Right kidney (tissue), 9 donors: ENCODE results near the gene ABHD4.
"Not testable (repeated sequence)": the region's sequence is repeated elsewhere in the genome, so short reads cannot be mapped to it uniquely, and the experiment has no call there.

Experiments used
- DNase-seq: peaks from one replicate; pipeline ENCODE4 v3.0.0-alpha.2; 2016
- long read RNA-seq, 8 donors: transcript quantifications; one replicate each; lab custom pipeline, GENCODE V29; 2026

ABHD4 gene, protein sequence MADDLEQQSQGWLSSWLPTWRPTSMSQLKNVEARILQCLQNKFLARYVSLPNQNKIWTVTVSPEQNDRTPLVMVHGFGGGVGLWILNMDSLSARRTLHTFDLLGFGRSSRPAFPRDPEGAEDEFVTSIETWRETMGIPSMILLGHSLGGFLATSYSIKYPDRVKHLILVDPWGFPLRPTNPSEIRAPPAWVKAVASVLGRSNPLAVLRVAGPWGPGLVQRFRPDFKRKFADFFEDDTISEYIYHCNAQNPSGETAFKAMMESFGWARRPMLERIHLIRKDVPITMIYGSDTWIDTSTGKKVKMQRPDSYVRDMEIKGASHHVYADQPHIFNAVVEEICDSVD
- long read RNA-seq, donor 1, transcript ABHD4-203 (7 exons, 3,366 nt) = major isoform, 13 of 14 reads
- long read RNA-seq, donor 1, partial matches to known transcripts = 0 of 14 reads
- long read RNA-seq, donor 1, other reads (novel, unspliced or antisense) = 0 of 14 reads
- long read RNA-seq, donor 2, partial matches to known transcripts = 0 of 5 reads
- long read RNA-seq, donor 2, other reads (novel, unspliced or antisense) = 0 of 5 reads
- long read RNA-seq, donor 3, transcript ABHD4-203 (7 exons, 3,366 nt) = major isoform, 11 of 12 reads
- long read RNA-seq, donor 3, partial matches to known transcripts = 0 of 12 reads
- long read RNA-seq, donor 3, other reads (novel, unspliced or antisense) = 0 of 12 reads
- long read RNA-seq, donor 4, transcript ABHD4-203 (7 exons, 3,366 nt) = major isoform, 8 of 14 reads
- long read RNA-seq, donor 4, partial matches to known transcripts = 5 of 14 reads
- long read RNA-seq, donor 4, other reads (novel, unspliced or antisense) = 0 of 14 reads
- long read RNA-seq, donor 5, transcript ABHD4-203 (7 exons, 3,366 nt) = major isoform, 12 of 13 reads
- long read RNA-seq, donor 5, partial matches to known transcripts = 0 of 13 reads
- long read RNA-seq, donor 5, other reads (novel, unspliced or antisense) = 0 of 13 reads
- long read RNA-seq, donor 6, transcript ABHD4-203 (7 exons, 3,366 nt) = major isoform, 11 of 21 reads
- long read RNA-seq, donor 6, partial matches to known transcripts = 8 of 21 reads
- long read RNA-seq, donor 6, other reads (novel, unspliced or antisense) = 0 of 21 reads
- long read RNA-seq, donor 7 = 0 reads
- long read RNA-seq, donor 8, transcript ABHD4-203 (7 exons, 3,366 nt) = major isoform, 19 of 37 reads
- long read RNA-seq, donor 8, partial matches to known transcripts = 13 of 37 reads
- long read RNA-seq, donor 8, other reads (novel, unspliced or antisense) = 0 of 37 reads

DNA sequence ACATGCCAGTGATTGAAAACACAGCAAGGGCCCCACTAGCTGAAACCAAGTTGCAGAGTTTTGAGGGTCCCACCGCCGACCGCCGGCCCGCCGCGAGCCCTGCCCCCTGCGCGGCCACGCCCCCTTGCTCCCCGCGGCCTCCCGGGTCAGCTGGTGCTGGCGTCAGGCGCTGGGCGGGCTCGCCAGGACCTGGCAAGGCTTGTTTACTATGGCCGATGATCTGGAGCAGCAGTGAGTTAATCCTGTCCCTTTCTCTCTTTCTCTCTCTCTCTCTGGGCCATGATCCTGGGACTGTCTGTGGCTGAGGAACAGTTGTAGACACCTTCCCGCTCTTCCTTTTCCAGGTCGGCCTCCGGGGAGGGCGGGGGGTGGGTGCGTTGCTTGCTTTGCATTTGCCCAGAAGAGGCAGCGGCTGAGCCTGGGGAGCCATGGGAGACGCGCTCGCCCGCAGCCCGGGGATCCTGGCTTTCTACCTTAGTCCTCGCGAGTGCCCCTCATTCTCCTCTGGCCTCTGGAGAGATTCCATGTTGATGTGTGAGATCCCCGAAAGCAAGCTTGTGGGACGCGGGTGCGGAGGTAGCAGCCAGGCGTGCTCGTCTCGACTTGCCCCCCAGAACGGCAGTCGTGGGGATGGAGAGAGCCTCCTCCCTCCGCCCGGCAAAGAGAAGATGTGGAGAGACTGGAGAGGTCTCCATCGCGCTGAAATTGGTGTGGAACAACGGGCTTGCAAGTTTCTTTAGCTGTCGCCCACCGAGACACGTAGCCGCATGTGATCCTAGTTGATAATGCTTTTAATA lies at the start of gene ABHD4:
TSS of gene ABHD4 (plus strand) at position 202 of the 797 bp plus-strand sequence. CDS start at position 209, 7 bp downstream.
- DNase-seq = peak; percentile 96

DNA sequence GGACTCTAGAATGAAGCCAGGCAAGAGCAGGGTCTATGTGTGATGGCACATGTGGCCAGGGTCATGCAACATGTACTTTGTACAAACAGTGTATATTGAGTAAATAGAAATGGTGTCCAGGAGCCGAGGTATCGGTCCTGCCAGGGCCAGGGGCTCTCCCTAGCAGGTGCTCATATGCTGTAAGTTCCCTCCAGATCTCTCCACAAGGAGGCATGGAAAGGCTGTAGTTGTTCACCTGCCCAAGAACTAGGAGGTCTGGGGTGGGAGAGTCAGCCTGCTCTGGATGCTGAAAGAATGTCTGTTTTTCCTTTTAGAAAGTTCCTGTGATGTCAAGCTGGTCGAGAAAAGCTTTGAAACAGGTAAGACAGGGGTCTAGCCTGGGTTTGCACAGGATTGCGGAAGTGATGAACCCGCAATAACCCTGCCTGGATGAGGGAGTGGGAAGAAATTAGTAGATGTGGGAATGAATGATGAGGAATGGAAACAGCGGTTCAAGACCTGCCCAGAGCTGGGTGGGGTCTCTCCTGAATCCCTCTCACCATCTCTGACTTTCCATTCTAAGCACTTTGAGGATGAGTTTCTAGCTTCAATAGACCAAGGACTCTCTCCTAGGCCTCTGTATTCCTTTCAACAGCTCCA lies 48.7 kb upstream of the ABHD4 start:
- no peak for DNase-seq

DNA sequence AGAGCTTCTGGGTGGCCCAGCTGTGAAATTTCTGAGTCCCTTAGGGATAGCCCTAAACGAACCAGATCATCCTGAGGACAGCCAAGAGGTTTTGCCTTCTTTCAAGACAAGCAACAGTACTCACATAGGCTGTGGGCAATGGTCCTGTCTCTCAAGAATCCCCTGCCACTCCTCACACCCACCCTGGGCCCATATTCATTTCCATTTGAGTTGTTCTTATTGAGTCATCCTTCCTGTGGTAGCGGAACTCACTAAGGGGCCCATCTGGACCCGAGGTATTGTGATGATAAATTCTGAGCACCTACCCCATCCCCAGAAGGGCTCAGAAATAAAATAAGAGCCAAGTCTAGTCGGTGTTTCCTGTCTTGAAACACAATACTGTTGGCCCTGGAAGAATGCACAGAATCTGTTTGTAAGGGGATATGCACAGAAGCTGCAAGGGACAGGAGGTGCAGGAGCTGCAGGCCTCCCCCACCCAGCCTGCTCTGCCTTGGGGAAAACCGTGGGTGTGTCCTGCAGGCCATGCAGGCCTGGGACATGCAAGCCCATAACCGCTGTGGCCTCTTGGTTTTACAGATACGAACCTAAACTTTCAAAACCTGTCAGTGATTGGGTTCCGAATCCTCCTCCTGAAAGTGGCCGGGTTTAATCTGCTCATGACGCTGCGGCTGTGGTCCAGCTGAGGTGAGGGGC lies 48.0 kb upstream of the ABHD4 start:
- no peak for DNase-seq

DNA sequence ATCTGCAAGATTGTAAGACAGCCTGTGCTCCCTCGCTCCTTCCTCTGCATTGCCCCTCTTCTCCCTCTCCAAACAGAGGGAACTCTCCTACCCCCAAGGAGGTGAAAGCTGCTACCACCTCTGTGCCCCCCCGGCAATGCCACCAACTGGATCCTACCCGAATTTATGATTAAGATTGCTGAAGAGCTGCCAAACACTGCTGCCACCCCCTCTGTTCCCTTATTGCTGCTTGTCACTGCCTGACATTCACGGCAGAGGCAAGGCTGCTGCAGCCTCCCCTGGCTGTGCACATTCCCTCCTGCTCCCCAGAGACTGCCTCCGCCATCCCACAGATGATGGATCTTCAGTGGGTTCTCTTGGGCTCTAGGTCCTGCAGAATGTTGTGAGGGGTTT lies 46.5 kb upstream of the ABHD4 start:
- DNase-seq = no peak

DNA sequence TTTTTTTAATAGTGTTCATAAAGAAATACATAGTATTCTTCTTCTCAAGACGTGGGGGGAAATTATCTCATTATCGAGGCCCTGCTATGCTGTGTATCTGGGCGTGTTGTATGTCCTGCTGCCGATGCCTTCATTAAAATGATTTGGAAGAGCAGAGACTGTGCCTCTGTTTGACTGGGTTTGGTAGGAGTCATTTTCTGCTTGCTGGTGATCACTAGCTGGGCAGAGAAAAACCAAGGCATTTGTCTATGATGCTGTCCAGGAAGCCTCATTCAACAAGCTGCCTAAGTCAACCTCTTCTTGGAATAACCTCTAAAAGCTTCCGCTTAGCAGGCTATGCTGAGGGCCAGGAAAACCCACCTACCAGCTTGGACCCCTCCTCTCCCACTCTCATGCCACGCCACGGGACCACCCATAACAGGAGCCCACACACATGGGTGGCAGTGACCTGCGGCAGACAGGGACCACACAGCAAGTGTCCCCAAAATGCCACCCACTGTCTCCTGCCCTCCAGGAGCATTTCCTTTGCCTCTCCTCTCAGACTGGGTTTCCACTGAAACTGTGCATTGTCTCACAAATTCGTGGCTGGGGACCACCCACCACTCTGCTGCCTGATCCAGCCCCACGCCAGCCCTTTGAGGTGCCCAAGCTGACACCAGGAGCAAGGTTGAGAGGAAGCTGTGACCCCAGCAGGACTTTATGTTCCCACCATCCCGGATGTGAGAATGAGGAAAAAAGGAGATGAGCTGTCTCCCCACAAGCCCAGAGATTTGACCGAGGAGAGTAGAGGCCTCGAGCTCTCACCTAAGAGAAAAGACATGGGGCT lies 45.9 kb upstream of the ABHD4 start:
- DNase-seq = no peak

DNA sequence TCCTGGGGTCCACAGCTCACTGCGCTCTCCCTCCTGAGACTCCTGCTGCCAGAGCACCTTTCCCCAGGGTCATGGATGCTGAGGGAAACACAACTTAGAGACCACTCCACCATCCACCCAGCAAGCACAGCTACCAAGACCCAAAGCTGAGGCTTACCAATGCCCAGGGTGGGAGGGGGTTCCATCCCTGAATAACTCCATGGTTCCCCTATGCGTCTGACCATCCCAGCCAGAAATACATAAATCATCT lies 45.3 kb upstream of the ABHD4 start:
- no peak for DNase-seq

DNA sequence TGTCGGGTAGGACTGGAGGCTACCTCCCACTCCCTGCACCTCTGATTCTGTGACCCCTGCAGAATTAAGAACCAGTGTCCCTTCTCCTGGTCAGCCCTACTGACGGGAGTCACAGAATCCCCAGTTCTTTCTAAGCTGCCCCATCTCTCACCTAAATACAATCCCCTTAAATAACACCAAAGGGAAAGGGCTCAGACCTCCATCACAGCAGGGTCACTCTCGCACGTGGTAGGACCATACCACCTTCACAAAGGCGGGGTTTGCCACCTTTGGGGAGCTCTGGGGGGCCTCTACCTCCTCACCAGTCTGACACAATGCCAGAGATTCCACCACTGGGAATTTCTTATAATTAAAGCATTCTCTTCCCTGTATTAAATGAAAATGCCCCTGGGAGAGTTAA lies 44.7 kb upstream of the ABHD4 start:
- no peak for DNase-seq

DNA sequence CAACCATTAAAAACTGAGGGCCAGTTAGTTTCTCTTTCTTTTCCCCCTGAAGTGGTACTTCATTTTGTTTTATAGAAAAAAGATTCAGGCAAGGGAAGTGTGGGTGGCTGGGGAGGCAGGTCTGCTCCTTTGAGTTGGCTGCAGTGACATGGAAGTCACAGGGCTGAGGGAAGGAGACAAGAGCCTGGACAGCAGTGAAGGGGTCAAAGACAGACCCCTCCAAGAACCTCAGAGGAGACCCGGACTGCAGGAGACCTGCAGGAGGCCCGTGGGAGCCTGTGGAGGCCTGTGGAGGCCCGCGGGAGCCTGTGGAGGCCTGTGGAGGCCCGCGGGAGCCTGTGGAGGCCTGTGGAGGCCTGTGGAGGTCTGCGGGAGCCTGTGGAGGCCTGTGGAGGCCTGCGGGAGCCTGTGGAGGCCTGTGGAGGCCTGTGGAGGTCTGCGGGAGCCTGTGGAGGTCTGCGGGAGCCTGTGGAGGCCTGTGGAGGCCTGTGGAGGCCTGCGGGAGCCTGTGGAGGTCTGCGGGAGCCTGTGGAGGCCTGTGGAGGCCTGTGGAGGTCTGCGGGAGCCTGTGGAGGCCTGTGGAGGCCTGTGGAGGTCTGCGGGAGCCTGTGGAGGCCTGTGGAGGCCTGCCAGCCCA lies 44.1 kb upstream of the ABHD4 start:
- DNase-seq = not testable (repeated sequence)

DNA sequence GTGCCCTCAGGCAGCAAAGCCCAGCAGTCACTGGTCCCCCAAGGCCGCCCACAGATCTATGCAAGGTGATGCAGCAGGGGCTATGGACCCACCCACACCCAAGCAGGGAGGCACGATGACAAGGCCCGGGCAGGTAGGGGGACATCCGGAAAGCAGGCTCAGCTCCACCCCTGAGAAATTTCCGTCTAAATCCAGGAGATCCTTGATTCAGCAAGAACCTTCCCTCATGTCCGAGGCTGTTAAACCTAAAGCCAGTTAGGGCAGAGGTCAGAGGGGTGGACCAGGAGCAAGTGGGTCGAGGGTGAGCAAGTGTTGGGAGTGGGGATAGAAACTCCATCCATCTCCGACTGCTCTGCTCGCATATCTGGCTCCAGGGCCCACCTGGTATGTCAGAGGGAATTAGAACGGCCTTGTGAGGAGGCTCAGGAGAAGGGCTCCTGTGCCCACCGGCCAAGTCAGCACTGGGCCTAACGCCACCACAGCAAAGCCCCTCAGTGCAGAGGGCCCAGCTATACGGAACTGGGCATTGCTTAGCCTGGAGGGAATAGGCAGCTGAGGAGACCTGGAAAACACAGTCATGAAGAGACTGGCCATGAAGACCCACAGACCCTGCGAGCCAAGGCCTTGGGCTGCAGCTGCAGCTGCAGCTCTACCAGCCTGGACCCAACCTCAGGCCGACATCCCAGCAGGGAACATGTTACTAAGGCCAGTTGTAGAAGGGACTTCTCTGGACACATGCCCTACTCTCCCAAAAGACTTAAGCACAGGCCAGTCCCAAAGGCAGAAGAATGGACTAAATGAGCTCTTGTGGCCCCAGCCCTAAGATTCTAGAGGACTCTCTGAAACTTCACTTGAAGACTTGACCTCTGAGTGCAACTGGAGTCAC lies 43.4 kb upstream of the ABHD4 start:
- no peak for DNase-seq

DNA sequence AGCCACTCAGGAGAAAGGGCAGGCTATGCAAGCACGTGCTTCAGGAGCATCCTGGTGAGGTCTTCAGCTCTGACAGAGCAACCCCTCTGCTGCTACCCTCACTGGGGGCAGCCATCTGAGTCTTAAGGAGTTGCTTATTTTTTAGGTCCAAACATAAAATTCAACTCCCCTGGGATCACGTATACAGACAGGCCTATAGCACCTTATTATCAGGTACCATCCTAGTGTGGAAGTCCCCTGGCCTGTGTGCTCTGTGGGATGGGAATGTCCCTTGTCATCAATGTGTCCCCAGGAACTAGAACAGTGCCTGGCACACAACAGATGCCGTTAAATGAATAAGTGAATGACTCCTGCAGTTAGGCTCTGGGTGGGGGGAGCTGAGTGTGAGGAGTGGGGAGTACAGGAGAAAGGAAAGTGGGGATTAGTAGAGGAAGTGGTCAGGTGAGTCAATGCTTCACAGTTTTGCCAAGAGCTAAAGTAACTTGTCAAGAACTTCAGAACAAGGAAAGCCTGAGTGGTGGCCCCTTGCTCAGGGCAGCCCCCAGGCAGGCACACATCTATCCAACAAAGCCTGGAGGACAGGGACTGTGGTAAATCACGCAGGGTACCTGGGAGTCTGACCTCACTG lies 42.6 kb upstream of the ABHD4 start:
- DNase-seq = no peak

DNA sequence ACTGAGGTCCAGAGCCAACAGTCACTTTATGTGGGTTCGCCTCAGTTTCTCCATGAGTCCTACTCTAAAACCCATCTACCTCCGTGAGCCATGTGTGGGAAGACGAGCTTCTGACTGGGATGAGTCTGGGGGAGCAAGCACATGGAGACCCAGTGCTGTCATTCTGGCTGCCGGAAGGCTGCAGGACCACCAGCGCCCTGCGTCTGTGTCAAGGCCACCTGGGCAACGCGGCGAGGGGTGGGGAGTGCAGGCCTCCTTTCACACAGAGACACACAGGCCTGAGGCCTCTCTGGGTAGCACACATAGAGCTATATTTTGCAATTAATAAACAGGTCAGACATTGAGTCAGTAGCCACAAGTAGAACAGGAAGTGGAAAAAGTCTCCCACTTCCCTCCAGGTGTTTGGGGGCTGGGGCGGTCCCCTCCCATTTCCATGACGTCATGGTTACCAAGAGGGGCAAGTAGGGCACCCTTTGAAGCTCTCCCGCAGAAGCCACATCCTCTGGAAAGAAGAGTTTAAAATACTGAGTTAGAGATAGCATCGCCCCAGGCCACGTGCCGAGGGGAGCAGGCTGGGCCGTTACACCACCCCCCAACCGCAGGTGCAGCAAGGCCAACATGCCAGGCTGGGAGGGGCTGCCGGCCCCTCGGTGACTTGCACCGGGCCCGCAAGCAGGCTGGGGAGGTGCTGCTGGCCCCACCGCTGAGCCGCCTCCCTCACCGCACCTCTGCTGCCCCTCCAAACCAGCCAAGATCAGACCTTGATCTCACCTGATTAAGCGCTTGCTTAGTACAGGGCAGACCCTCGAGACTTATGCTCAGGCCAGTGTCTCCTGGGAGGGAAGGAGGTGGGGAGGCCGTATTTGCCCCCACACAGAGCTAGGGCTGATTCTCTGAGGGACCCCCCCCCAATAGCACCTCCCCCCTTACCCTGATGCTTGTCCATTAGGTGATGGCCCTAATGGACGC lies 41.8 kb upstream of the ABHD4 start:
- peak; percentile 49 for DNase-seq

DNA sequence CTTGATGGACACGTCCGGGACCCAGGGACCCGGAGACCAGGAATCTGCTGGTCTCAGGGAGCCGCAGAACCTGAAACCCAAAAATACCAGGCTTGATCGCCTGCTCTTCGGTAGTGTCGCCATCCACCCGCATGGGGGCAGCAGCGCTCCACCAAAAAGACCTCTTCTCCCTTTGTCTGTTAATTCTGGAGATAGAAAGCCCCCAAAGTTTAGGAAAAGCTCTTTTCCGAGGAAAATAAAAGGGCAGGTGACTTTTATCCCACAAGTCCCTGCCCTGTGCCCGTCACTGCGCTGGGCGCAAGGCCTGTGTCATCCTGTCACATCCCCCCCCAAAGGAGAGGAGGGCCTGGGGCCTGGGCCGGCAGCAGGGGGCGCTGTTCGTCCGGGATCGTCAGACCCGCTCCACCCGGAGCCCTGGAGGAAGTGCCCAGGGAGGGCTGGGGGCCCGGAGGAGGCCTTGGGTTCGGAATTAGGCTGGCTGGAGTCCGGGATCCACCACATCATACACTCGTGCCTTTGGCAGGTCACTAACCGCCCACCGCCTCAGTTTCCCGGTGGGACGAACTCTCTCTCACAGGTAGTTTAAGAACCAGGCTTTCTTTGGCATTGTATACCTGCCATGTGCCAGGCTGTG lies 41.0 kb upstream of the ABHD4 start:
- DNase-seq = peak; percentile 94

DNA sequence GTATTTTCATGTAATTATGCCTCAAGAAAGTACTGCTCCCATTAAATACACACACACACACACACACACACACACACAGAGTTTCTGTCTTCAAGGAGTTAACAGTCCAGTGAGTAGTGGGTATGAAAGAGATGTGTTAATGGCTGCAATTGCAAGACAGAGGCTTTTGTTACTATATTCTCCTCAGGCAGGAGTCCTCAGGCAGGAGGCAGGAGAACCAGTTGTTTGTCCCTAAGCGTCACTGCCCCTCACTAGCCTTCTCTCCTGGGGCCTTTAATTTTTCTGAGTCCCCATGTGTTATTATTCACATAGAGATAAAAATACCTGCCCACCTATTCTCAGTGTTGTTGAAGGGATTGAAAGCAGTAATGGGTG lies 40.3 kb upstream of the ABHD4 start:
- no peak for DNase-seq

DNA sequence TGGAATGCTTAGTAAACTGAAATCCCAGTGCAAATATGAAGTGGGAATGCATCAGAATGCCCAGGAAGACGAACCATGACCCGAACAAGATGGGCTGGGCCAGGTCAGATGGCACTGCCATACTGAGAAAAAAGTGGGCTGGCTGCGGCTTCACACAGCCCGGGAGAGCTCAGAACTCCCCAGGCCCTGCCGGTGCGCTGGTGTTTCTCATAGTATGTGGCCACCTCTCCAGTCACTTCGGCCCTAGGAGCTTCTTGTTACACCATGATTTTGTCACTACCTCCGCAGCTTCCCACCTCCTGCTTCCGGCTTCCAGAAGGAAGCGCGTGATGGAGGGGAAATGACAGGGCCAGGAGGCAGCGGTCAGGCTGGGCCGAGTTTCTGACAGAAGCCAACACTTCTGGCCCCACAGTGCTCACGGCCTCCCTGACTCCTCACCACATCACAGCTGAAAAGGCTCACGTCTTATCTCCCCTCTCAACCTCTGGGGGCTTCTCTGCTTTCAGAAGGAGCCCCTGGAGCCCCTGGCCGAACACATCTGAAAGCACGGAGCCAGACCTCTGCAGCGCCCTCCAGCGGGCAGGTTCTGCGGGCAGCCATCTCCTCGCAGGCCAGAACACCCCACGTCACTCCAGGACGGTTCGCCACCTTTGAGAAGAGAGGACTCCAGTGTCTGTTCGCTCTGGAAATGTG lies 39.7 kb upstream of the ABHD4 start:
- no peak for DNase-seq

DNA sequence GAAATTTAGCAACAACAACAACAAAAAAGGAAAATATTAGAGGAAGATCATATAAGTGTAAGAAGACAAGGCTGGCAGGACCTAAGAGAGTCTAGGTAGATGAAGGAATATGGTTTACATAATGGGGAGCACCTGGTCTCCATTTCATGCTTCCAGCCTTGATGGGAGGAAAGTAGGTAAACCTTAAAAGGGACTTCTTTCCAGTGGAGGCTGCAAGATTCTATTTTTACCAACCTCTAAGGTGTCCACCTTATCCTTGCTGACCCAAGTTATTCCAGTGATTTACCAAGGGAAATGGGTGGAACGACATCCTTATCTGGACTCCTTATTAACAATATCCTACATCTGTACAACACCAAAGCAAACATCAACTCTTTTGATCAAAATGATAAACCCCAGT lies 39.1 kb upstream of the ABHD4 start:
- no peak for DNase-seq
